EH (cell line): ENCODE measurements around the gene BTN2A1.

ENCODE experiments used
- DNase-seq: peaks from one replicate; pipeline ENCODE4 v3.0.0-alpha.2; 2015; ENCODE audit warnings: low read depth

The BTN2A1 gene

GRCh38 chr6:26468829-26469228 is 11.1 kb downstream of the BTN2A1 start:
- DNase-seq, result no peak

DNA sequence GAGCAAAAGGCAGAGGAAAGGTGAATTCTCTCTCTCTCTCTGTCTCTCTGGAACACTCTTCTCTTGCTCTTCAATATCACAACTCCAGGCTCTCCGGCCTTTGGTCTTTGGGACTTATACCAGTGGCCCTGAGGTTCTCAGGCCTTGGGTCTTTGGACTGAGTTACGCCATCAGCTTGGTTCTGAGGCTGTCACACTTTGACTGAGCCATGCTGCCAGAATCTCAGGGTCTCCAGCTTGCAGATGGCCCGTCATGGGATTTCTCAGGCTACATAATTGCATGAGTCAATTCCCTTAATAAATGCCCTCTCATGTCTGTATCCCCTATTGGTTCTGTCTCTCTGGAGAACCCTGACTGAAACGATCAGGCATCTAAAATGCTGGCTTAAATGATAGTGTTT is 12.9 kb downstream of the BTN2A1 start:
- no peak for DNase-seq

DNA sequence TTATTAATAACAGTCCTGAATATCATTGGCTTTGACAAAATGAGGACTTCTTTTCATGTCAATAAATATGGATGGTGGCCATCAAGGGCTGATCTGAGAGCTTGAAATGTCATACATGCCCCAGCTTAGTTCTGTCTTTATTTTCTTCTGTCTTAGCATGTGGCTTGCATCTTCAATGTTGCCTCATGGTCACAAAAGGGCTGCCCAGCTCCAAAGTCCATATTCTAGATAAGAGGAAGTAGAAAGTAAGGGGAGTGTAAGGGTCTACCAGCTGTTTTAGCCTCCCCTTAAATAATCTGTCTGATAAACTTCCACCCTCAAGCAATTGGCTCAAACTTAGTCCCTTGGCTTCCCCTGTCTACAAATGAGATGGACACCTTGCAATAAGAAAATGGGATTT is 14.2 kb downstream of the BTN2A1 start:
- no peak for DNase-seq

DNA sequence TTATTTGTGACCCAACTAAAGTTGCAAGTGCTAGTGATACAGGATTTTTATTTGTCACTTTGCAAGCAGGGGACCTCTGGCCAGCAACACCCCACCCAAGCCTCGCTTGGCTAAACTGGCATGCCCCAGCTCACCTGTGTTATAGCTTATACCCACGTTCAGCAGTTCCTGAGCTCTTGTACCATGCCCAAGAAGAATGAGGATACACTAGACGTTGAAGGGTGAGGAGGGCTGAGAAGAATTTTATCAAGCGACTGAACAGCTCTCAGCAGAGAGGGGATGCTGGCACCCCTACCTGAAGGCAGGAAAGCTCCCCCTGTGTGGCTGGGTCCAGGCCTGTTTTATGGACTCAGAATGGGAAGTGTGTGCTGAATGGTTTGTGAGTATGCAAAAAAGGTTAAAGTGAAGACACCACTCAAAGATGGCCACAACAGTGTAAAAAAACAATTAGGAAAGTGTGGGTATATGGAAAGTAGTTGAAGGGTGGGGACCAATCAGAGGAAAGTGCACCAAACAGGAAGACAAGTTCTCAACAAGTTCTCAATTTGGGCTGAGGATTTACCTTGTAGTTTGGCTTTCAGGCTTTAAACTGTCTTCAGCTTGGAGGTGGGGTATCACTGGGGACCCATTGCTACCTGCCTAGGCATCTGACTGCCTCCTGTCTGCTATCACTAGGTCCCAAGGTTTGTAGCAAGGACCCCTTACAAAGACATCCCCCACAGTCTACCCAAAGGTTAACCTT is 15.0 kb downstream of the BTN2A1 start:
- no peak for DNase-seq

GRCh38 chr6:26473429-26473757 is 15.6 kb downstream of the BTN2A1 start:
- DNase-seq, result no peak

- DNase-seq, result peak; percentile 98
Measured at GRCh38 chr6:26473758-26474438, 16.1 kb downstream of the BTN2A1 start.

- no peak for DNase-seq
Measured at GRCh38 chr6:26474439-26474881, 16.7 kb downstream of the BTN2A1 start.

- DNase-seq, result peak; percentile 48
Measured at GRCh38 chr6:26475823-26476729, 18.3 kb downstream of the BTN2A1 start.

DNA sequence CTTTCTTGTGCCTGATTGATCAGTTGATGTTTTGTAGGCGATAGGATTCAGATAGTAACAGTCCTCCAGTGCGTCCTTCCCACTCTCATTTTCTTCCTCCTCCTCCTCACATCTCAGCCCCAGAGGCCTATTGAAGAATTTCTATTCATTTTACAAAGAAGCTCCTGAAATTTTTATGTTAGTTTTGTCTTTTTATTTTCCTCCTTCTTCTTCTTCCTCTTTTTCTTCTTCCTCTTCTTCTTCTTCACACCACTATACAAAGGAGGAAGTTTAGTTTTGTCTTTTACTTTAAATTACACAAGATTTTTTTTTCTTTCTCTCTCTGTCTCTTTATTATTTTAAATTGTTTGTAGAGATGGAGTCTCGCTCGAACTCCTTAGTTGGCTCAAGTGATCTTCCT is 19.1 kb downstream of the BTN2A1 start:
- DNase-seq, result no peak

GRCh38 chr6:26477426-26477825 is 19.7 kb downstream of the BTN2A1 start:
- no peak for DNase-seq

GRCh38 chr6:26478100-26478984 is 20.6 kb downstream of the BTN2A1 start:
- no peak for DNase-seq

DNA sequence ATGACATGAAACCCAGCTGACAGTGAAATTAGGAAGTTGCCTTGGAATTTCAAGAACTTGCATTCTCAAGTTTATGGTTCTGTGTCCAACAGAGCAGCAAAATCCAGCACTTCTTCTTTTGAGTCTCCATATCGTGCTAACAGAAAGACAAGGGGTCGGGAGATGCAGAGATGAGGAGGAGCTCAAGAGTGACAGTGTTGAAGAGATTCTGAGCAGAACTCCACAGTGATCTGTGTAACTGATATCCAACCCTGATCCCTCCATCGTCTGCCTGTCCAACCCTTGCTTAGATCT is 21.2 kb downstream of the BTN2A1 start:
- DNase-seq, result peak; percentile 39

DNA sequence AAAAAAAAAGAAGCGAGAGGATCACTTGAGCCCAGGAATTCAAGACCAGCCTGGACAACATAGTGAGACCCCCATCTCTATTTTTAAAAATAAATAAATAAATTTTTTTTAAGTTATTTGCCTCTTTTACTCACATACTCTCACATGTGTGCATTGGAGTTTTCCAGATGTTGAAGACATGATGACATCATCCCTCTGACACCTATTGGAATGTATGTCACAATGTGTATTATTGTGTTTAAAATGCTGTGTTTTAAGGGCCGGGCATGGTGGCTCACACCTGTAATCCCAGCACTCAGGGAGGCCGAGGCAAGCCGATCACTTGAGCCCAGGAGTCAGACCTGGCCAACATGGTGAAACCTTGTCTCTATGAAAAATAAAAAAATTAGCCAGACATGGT is 24.6 kb downstream of the BTN2A1 start:
- DNase-seq, result no peak

DNA sequence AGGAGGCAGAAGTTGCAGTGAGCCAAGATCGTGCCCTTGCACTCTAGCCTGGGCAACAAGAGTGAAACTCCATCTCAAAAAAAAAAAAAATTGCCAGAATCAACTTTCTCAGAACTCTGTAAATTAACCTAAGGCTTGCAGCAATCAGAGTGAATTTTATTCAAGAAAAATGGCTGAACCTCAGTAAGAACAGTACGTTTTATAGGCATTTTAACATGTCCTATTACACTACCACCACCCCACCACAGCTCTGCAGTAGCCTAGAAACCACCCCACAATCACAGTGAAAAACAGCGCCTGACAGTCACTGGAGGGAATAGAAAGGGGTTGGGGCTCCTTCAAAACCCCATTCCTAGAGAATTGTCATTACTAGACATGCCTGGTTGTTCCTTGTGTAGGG is 26.0 kb downstream of the BTN2A1 start:
- DNase-seq, result no peak

- DNase-seq, result no peak
Measured at GRCh38 chr6:26484161-26484560, 26.4 kb downstream of the BTN2A1 start.

GRCh38 chr6:26485112-26485780 is 27.5 kb downstream of the BTN2A1 start:
- no peak for DNase-seq

DNA sequence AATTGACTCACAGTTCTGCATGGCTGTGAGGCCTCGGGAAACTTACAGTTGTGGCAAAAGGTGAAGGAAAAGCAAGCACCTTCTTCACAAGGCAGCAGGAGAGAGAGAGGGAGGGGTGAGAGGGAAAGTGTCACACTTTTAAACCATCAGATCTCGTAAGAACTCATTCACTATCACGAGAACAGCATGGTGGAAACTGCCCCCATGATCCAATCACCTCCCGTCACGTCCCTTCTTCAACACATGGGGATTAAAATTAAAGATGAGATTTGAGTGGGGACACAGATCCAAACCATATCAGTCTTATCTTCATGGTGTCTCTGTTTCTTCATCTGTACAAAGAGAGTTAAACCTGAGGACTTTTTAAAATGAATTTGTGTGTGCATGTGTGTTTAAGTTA is 28.6 kb downstream of the BTN2A1 start:
- DNase-seq, result no peak

DNA sequence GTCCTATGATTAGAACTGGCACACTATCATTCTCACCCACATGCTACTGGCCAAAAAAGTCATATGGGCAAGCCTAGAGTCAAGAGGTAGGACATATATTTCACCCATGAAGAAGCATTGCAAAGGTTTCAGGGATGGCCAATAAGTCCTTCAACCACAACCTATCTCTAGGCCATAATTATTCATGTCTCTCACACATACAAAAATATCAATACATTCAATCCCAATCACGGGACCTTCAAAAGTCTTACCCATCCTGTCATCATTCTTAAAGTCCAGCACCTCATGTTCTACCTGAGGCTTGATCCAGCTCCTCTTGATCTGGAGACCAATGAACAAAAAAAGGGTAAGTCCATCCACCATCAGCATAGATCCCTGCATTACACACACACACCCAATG is 29.7 kb downstream of the BTN2A1 start:
- DNase-seq, result no peak

- DNase-seq, result no peak
Measured at GRCh38 chr6:26489996-26490964, 32.5 kb downstream of the BTN2A1 start.

DNA sequence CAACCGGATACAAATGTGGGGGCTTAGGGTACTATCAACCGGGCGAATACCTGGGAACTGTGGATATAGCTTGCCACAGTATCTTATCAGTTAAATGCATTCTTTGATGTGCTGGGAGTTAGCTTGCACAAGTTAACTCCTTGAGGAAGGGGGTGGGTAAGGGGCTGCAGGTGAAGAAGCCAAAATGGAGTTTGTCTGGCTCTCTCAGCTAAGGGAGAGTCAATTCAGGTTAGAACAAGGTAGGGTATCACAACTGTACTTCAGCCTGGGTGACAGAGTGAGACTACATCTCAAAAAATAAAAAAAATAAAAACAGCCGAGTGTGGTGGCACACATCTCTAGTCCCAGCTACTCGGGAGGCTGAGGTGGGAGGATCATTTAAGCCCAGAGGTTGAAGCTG is 33.8 kb downstream of the BTN2A1 start:
- DNase-seq, result no peak
